ENCODE data around the gene CAPN8.

The CAPN8 gene

GRCh38 chr1:223667484-223668182 lies 2.1 kb upstream of the CAPN8 start:
- Histone ChIP-seq H3K9me3 (ENCODE audit: severe bottlenecking) (no peaks in the 10 kb centered on the region), H3K27ac (no peak overlapping the region), H3K36me3 (no peaks in the 10 kb centered on the region), H3K4me3 (ENCODE audit: low read depth, low read length) (no peak overlapping the region), H3K27me3 (ENCODE audit: insufficient read depth, low read depth, severe bottlenecking) (no peaks in the 10 kb centered on the region)
- DNase-seq: no peak
- no peak for TF ChIP-seq CTCF (IDR thresholded peaks at IDR 0.05; ENCODE audit: low read depth, low read length)

DNA sequence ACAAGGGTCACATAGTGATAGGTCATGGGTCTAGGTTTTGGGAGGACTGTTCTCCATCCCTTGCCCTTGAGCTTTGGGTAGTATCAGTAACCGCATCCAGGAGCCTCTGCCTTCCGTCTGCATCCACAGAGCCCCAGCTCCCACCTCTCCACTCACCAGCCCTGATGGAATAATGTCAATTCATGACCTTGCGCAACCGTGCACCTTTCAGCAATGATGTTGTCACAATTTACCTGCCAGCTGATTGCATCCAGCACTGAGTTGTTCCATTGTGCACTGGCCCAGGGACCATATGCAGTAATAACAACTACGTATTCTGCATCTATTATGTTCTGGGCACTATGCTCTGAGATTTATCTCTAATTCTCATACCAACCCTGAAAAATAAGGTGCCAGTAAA lies 1.4 kb downstream of the CAPN8 start:
- no peaks in the 10 kb centered on the region for H3K36me3 ChIP-seq
- no peak overlapping the region for H3K4me3 ChIP-seq (ENCODE audit: low read depth, low read length)
- H3K9me3 ChIP-seq (ENCODE audit: severe bottlenecking): no peaks in the 10 kb centered on the region
- no peak overlapping the region for H3K27ac ChIP-seq
- TF ChIP-seq CTCF (IDR thresholded peaks at IDR 0.05; ENCODE audit: low read depth, low read length): no peak
- H3K27me3 ChIP-seq (ENCODE audit: insufficient read depth, low read depth, severe bottlenecking): no peaks in the 10 kb centered on the region
- DNase-seq: no peak

DNA sequence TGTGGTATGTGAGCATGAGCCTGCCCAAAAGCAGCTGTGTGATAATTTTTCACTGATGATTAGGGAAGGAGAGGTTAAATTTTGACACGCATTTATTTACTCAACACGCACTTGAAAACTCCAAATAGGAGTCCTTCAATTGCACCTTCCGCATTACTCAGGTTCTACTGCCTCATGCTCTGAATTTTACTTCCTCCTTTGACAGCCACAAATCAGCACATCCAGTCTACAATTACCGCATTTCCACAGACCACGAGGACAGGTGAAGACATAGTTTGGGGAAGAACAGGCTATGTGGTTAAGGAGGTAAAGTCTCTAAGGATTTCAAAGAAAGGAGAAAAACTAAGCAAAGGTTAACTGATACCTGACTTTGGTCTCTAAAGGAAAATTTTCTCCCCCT lies 2.6 kb downstream of the CAPN8 start:
- no peak overlapping the region for H3K27ac ChIP-seq
- no peaks in the 10 kb centered on the region for H3K27me3 ChIP-seq (ENCODE audit: insufficient read depth, low read depth, severe bottlenecking)
- no peak overlapping the region for H3K4me3 ChIP-seq (ENCODE audit: low read depth, low read length)
- no peaks in the 10 kb centered on the region for H3K9me3 ChIP-seq (ENCODE audit: severe bottlenecking)
- no peak for TF ChIP-seq CTCF (IDR thresholded peaks at IDR 0.05; ENCODE audit: low read depth, low read length)
- H3K36me3 ChIP-seq: no peaks in the 10 kb centered on the region
- DNase-seq: no peak

- no peak overlapping the region for H3K4me3 ChIP-seq (ENCODE audit: low read depth, low read length)
- no peaks in the 10 kb centered on the region for H3K27me3 ChIP-seq (ENCODE audit: insufficient read depth, low read depth, severe bottlenecking)
- DNase-seq: no peak
- no peaks in the 10 kb centered on the region for H3K36me3 ChIP-seq
- H3K27ac ChIP-seq: no peak overlapping the region
- TF ChIP-seq CTCF (IDR thresholded peaks at IDR 0.05; ENCODE audit: low read depth, low read length): no peak
- no peaks in the 10 kb centered on the region for H3K9me3 ChIP-seq (ENCODE audit: severe bottlenecking)
Measured at GRCh38 chr1:223659711-223660110, 5.8 kb downstream of the CAPN8 start.

DNA sequence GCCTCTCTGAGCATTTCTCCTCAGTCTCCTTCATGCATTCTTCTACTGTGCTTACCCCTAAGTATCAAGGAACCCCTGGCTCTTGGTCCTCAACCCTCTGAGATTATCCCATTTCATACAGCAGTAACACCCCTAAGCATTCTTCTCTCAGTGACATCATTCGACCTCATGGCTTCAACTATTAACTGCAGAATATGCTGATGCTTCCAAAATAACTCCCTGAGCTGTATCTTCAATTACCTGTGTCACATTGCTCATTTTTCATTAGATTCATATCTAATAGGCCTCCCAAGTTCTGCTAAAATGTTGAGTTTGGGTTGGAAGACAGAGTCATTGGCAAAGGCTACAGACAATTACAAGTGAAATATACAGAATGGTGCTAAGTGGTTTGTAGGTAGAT lies 7.5 kb downstream of the CAPN8 start:
- DNase-seq: no peak
- no peaks in the 10 kb centered on the region for H3K9me3 ChIP-seq (ENCODE audit: severe bottlenecking)
- H3K36me3 ChIP-seq: no peaks in the 10 kb centered on the region
- H3K27ac ChIP-seq: no peak overlapping the region
- H3K27me3 ChIP-seq (ENCODE audit: insufficient read depth, low read depth, severe bottlenecking): no peaks in the 10 kb centered on the region
- TF ChIP-seq CTCF (IDR thresholded peaks at IDR 0.05; ENCODE audit: low read depth, low read length): no peak
- H3K4me3 ChIP-seq (ENCODE audit: low read depth, low read length): no peak overlapping the region

GRCh38 chr1:223654083-223654482 lies 11.4 kb downstream of the CAPN8 start:
- no peak overlapping the region for H3K4me3 ChIP-seq (ENCODE audit: low read depth, low read length)
- no peak for TF ChIP-seq CTCF (IDR thresholded peaks at IDR 0.05; ENCODE audit: low read depth, low read length)
- no peak for DNase-seq
- H3K9me3 ChIP-seq (ENCODE audit: severe bottlenecking): no peaks in the 10 kb centered on the region
- no peaks in the 10 kb centered on the region for H3K36me3 ChIP-seq
- H3K27me3 ChIP-seq (ENCODE audit: insufficient read depth, low read depth, severe bottlenecking): no peaks in the 10 kb centered on the region
- no peak overlapping the region for H3K27ac ChIP-seq

All from WERI-Rb-1 (cell line).